Measurements from ENCODE around the gene SETD3. TPM values are rescaled to one million over a fixed set of nuclear protein-coding genes. Genes with fewer than 3 reads are reported as not detected.

SETD3 gene
- polyA plus RNA-seq, 1 donor from 2014 or later = 27.8 TPM

GRCh38 chr14:99397698-99398097, 83.0 kb downstream of the SETD3 start:
- no peaks in the 10 kb centered on the region for H3K9me3 Mint-ChIP-seq
- no peaks in the 10 kb centered on the region for H3K27me3 Mint-ChIP-seq
- H3K4me1 Mint-ChIP-seq = peaks cover 0 to 6% (median 5%) of the 10 kb centered on the region in 3 donors
- H3K36me3 Mint-ChIP-seq = peaks cover 4% of the 10 kb centered on the region
- H3K27ac Mint-ChIP-seq = no peak overlapping the region
- H3K4me3 Mint-ChIP-seq = no peak overlapping the region

DNA sequence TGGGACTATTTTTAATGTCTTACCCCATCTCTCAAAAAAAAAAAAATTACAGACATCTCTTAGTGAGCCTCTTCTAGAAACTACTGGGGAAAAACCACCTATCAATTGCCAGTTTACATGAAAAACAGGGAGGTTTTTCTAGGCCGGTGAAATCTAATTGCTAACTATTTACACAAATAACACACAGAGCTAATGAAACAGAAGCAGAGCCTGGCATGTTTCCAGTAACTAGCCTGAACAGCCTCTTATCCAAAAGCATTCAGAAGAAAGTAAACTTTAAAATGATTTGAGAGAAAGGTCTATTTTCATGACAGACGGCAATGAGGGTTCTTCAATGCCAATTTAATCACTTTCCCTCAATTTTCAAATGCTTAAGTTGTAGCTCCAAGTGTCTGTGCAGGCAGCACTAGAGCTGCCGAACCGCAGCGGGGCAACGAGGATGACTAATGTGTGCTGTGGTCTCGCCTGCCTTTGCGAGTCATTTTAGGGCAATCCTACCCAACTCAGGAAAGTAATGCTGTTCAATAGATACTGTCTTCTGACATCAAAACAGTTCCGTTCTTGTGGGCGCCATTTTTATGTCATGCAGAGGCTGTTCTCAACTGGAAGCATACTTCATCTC, 84.6 kb downstream of the SETD3 start:
- peaks cover 0 to 2% (median 2%) of the 10 kb centered on the region in 3 donors for H3K4me1 Mint-ChIP-seq
- H3K27me3 Mint-ChIP-seq = no peaks in the 10 kb centered on the region
- peaks cover 4% of the 10 kb centered on the region for H3K36me3 Mint-ChIP-seq
- no peaks in the 10 kb centered on the region for H3K9me3 Mint-ChIP-seq
- no peak overlapping the region for H3K4me3 Mint-ChIP-seq
- no peak overlapping the region for H3K27ac Mint-ChIP-seq

GRCh38 chr14:99394602-99395156, 86.0 kb downstream of the SETD3 start:
- Mint-ChIP-seq H3K9me3 (no peaks in the 10 kb centered on the region), H3K27ac (no peak overlapping the region), H3K36me3 (peaks cover 4% of the 10 kb centered on the region), H3K4me3 (no peak overlapping the region), H3K27me3 (no peaks in the 10 kb centered on the region), H3K4me1 (peaks cover 0 to 3% (median 2%) of the 10 kb centered on the region in 3 donors)

DNA sequence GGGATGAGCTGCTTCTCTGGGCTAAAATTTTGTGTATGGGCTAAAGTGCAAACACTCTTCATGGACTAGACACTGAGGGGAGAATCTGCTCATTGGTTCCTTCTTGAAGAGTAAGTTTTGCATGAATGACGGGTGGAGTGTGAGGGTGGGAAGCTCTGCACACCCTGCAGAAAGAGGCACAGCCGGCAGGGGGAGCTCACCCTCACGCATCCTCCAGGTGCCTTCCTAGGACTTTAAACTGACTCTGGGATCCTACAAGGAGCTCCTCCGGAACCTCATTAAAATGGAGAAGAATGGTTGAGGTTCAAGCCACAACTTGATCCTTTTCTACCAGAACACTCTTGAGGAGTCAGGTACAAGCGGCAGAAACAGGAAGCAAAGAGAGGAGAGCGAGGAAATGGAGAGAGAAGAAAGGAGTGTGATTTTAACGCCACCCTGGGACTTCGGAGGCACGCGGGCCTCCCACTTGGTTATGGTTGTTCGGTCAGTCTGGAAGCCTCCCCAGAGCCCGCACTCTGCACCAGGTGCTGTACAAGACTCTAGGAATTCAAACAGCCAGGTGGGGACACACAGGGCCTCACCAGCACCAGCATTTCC, 87.5 kb downstream of the SETD3 start:
- no peaks in the 10 kb centered on the region for H3K27me3 Mint-ChIP-seq
- no peak overlapping the region for H3K27ac Mint-ChIP-seq
- H3K36me3 Mint-ChIP-seq = peaks cover 4% of the 10 kb centered on the region
- H3K4me1 Mint-ChIP-seq = peaks cover 0 to 5% (median 2%) of the 10 kb centered on the region in 3 donors
- H3K4me3 Mint-ChIP-seq = no peak overlapping the region
- H3K9me3 Mint-ChIP-seq = no peaks in the 10 kb centered on the region

GRCh38 chr14:99391671-99392070, 89.0 kb downstream of the SETD3 start:
- Mint-ChIP-seq H3K9me3 (no peaks in the 10 kb centered on the region), H3K4me1 (peaks cover 0 to 5% (median 2%) of the 10 kb centered on the region in 3 donors), H3K27me3 (peaks cover 5% of the 10 kb centered on the region), H3K27ac (no peak overlapping the region), H3K4me3 (no peak overlapping the region), H3K36me3 (peaks cover 4% of the 10 kb centered on the region)

DNA sequence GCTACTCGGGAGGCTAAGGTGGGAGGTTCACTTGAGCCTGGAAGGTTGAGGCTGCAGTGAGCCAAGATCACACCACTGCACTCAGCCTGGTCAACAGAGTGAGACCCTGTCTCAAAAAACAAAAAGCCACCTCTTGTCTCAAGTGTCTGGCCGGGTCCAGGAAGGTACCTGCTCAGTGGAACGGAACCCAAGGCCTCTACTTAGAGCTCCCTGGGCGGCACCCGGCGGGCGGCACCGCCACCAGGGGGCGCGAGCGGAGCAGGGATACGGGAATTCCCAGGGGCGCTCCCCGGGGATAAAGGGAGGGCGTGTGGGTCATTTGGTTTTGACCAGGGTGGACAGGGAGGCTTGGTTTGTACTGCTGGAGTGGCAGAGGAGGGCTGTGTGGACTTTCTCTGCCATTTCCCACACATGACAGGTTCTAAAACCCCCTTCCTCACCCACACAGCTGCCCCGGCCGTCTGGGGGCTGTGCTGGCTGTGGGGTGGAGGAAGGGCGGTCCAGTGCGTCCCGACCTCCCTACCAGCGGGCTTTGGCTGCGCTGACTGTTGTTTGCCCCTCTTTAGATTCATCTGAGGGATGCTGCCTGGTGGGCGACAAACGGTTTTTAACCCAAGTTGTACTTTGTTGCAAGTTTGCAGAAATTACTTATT, 91.4 kb downstream of the SETD3 start:
- H3K27me3 Mint-ChIP-seq = peaks cover 18% of the 10 kb centered on the region
- no peak overlapping the region for H3K4me3 Mint-ChIP-seq
- H3K36me3 Mint-ChIP-seq = peaks cover 2% of the 10 kb centered on the region
- H3K27ac Mint-ChIP-seq = no peak overlapping the region
- H3K4me1 Mint-ChIP-seq = peaks cover 2 to 5% (median 5%) of the 10 kb centered on the region in 3 donors
- H3K9me3 Mint-ChIP-seq = peaks cover 0 to 2% (median 0%) of the 10 kb centered on the region in 3 donors

DNA sequence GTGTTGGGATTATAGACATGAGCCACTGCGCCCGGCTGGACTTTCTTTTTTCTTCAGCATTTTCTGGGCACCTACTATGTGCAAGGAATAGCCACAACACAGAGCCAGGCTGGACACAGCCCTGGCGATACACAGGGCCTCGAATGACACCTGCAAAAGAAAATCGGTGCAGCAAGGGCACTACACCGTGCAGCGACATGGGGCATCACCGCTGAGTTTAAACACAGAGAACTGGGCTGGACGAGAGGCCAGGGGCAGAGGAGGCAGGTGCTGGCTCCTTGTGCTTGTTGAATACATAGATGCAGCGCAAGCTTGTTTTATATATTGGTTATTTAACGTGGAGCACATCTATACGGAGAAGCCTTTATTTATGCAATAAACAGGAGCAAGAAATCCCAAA, 92.4 kb downstream of the SETD3 start:
- peaks cover 2 to 5% (median 5%) of the 10 kb centered on the region in 3 donors for H3K4me1 Mint-ChIP-seq
- H3K36me3 Mint-ChIP-seq = peaks cover 2% of the 10 kb centered on the region
- H3K27me3 Mint-ChIP-seq = peaks cover 20% of the 10 kb centered on the region
- no peak overlapping the region for H3K4me3 Mint-ChIP-seq
- peaks cover 0 to 2% (median 0%) of the 10 kb centered on the region in 3 donors for H3K9me3 Mint-ChIP-seq
- no peak overlapping the region for H3K27ac Mint-ChIP-seq

GRCh38 chr14:99387880-99388279, 92.8 kb downstream of the SETD3 start:
- H3K9me3 Mint-ChIP-seq = peaks cover 0 to 2% (median 0%) of the 10 kb centered on the region in 3 donors
- peaks cover 22% of the 10 kb centered on the region for H3K27me3 Mint-ChIP-seq
- no peak overlapping the region for H3K27ac Mint-ChIP-seq
- peaks cover 0 to 5% (median 4%) of the 10 kb centered on the region in 3 donors for H3K4me1 Mint-ChIP-seq
- no peak overlapping the region for H3K4me3 Mint-ChIP-seq
- H3K36me3 Mint-ChIP-seq = peaks cover 2% of the 10 kb centered on the region

DNA sequence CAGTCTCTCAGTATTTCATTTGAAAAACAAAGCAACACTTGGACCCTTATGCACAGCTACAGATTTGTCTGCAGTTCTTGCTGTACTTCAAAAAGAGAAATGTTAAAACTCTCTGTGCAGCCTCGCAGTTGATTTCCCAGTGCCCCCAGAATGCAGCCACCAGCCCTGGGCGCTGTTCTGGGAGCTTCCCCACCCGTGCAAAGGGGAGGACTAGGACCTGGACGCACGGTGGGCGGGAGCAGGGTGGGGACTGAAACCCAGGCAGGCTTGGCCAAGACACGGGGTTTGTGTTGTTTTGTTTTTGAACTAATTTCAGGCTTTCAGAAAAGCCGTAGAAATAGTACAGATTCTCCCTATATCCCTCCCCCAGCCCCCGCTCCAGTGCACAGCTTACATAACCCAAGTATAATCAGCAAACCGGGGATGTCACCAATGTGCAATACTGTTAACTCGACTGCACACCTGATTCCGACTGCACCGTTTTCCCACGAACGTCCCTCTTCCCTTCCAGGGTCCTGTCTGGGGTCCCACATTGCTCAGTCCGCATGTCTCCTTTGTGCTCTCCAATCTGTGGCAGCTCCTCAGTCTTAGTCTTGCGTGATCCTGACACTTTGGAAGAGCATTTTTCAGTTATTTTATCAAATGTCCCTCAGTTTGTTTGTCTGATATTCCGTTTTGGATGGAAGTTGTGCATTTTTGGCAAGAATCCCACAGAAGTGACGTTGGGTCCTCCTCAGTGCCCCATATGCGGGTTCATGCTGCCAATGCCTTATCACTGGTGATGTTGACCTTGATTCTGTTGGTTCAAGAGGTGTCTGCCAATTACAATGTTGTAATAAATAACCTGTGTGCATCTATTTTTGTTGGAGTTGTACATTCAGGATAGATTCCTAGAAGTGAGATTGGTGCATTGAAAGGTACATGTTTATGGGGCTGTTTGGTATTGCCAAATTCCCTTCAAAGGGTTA, 95.9 kb downstream of the SETD3 start:
- Mint-ChIP-seq H3K27me3 (peaks cover 29% of the 10 kb centered on the region), H3K4me1 (peaks cover 5 to 14% (median 11%) of the 10 kb centered on the region in 3 donors), H3K36me3 (peaks cover 2% of the 10 kb centered on the region), H3K27ac (no peak overlapping the region), H3K4me3 (peak overlapping the region in 1 of 4 donors; percentile 12), H3K9me3 (peaks cover 0 to 2% (median 0%) of the 10 kb centered on the region in 3 donors)

GRCh38 chr14:99383472-99384449, 96.9 kb downstream of the SETD3 start:
- Mint-ChIP-seq H3K4me3 (peak overlapping the region in 1 of 4 donors; percentile 12), H3K27me3 (peaks cover 29% of the 10 kb centered on the region), H3K36me3 (peaks cover 2% of the 10 kb centered on the region), H3K9me3 (peaks cover 0 to 2% (median 0%) of the 10 kb centered on the region in 3 donors), H3K27ac (no peak overlapping the region), H3K4me1 (peaks cover 5 to 15% (median 9%) of the 10 kb centered on the region in 3 donors)

DNA sequence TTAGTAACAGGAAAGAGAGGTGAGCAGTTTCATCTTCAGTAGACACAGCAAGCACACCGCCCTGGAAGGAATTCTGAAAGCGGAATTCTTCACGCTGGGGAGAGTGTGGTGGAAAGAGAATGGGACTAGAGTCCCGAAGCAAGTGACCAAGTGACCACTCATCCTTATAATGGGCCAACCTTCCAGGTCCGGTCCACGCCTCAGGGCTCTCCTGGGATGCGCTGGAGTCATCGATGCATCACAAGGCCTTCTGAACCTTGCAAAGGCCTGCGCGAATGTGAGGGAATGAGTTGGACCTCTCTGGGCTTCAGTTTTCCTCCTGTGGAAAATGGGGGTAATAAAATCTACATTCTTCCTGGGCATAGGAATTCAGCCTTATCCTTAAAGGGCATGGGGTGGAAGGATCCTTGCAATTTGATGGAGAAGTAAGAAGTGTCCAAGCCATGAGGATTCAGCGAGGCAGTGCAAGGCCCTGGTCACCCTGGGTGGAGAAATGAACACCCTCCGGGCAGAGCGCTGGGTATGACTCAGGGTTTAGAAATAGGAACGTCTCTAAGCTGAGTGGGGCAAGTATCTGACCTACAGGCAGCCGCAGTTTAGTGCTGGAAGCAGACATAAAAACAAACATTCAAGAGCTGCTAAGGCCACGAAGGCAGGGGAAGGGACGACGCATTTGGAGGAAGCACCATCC, 97.7 kb downstream of the SETD3 start:
- peaks cover 2% of the 10 kb centered on the region for H3K36me3 Mint-ChIP-seq
- peaks cover 29% of the 10 kb centered on the region for H3K27me3 Mint-ChIP-seq
- no peak overlapping the region for H3K27ac Mint-ChIP-seq
- H3K4me3 Mint-ChIP-seq = no peak overlapping the region
- H3K4me1 Mint-ChIP-seq = peaks cover 5 to 15% (median 10%) of the 10 kb centered on the region in 3 donors
- H3K9me3 Mint-ChIP-seq = peaks cover 0 to 2% (median 0%) of the 10 kb centered on the region in 3 donors

GRCh38 chr14:99382071-99382470, 98.6 kb downstream of the SETD3 start:
- Mint-ChIP-seq H3K4me3 (peak overlapping the region in 1 of 4 donors; percentile 57), H3K9me3 (peaks cover 0 to 2% (median 0%) of the 10 kb centered on the region in 3 donors), H3K36me3 (peaks cover 2% of the 10 kb centered on the region), H3K27ac (no peak overlapping the region), H3K27me3 (peaks cover 28% of the 10 kb centered on the region), H3K4me1 (peaks cover 5 to 15% (median 10%) of the 10 kb centered on the region in 3 donors)

- Mint-ChIP-seq H3K27me3 (peaks cover 24% of the 10 kb centered on the region), H3K4me1 (peaks cover 5 to 15% (median 10%) of the 10 kb centered on the region in 3 donors), H3K4me3 (peak overlapping the region in 1 of 4 donors; percentile 52), H3K36me3 (peaks cover 2% of the 10 kb centered on the region), H3K9me3 (peaks cover 0 to 2% (median 0%) of the 10 kb centered on the region in 3 donors), H3K27ac (peak overlapping the region in 1 of 3 donors; percentile 16)
These were observed 99.0 kb downstream of the SETD3 start for GRCh38 chr14:99381688-99382060.
